22Rv1 (cell line): ENCODE measurements around the gene ERFE.

Experiments
- H3K27ac ChIP-seq: fragments of 450-650 bp; 2 replicates; pipeline ENCODE4 v1.5.1; 2017
- ZFX ChIP-seq: fragments of 450-650 bp; IDR thresholded peaks from 2 replicates; pipeline ENCODE4 v1.6.1; 2017; ENCODE audit warnings: antibody characterized with exemption, borderline replicate concordance
- TF ChIP-seq, protein P1 (sequence below): fragments of 450-650 bp; IDR thresholded peaks from 2 replicates; pipeline ENCODE4 v1.5.1; 2017; ENCODE audit warnings: mild to moderate bottlenecking

ERFE gene

DNA sequence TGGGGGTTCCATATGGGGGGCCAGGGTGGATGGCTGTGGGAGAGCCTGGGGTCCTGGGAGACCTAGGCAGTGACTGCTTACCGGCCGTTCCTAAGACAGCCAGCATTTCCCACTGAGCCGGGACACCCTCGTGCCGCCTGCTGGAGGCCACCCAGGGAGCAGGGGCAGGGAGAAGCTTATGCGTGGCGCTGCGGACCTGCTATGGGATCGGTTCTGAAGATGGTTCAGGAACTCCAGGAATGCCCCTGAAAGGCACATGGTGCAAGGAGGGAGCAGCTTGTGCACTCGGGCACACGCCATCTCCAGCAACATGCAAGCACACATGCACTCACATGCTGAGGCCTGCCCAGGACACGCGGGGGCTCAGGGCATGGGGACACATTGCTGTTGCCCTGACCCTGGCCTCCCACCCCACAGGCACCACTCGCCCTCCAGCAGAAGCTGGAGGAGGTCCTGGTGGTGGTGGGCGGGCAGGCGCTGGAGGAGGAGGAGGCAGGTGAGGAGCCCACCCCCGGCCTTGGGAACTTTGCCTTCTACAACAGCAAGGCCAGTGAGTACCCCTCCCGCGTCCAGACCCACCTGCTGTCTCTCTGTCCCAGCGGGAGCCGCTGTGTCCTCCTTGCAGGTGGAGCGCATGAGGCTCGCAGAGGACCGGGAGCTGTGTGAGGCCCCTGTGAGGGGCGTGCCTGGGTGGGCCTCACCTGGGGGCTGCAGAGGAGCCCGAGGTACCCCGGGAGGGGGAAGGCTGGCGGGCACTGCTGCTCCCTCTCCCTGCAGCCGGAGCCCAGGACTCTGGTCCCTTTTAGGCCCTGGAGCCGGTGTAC is 16.2 kb upstream of the ERFE start:
- no peak overlapping the region for H3K27ac ChIP-seq
- TF ChIP-seq ZFX = no peak
- TF ChIP-seq, protein P1, sequence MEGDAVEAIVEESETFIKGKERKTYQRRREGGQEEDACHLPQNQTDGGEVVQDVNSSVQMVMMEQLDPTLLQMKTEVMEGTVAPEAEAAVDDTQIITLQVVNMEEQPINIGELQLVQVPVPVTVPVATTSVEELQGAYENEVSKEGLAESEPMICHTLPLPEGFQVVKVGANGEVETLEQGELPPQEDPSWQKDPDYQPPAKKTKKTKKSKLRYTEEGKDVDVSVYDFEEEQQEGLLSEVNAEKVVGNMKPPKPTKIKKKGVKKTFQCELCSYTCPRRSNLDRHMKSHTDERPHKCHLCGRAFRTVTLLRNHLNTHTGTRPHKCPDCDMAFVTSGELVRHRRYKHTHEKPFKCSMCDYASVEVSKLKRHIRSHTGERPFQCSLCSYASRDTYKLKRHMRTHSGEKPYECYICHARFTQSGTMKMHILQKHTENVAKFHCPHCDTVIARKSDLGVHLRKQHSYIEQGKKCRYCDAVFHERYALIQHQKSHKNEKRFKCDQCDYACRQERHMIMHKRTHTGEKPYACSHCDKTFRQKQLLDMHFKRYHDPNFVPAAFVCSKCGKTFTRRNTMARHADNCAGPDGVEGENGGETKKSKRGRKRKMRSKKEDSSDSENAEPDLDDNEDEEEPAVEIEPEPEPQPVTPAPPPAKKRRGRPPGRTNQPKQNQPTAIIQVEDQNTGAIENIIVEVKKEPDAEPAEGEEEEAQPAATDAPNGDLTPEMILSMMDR = no peak

DNA sequence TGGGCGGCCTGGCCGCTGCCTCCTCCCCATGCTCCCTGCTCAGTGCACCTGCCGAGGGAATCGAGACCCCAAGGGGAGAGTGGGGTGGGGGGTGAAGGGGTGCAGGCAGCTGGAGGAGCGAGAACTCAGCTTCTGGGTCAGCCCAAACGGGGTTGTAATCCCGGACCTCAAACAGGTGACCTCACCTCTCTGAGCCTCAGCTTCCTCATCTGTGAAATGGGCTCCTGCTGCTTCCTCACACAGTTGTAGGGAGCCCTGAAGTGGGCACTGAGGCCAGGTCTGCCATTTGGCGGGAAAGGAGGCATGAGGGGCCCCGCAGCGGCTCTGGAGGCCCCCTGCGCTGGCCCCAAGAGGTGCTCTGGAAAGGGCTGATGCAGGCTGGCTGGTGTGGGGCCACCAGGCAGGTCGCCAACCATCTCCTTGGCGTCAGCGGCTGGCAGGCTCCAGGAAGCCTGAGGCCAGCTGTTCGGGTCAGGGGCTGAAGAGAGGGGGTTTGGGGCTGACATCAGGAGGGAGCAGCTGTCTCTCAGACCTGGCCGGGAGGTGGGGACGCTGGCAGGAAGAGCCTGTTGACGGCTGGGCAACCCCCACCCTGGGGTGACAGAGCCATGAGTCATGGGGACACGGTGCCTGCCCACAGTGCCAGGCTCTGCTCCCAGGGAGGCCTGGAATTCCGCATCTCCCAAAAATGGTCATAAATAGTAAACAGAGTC is 15.4 kb upstream of the ERFE start:
- H3K27ac ChIP-seq = no peak overlapping the region
- no peak for TF ChIP-seq ZFX
- TF ChIP-seq, protein P1 = no peak

DNA sequence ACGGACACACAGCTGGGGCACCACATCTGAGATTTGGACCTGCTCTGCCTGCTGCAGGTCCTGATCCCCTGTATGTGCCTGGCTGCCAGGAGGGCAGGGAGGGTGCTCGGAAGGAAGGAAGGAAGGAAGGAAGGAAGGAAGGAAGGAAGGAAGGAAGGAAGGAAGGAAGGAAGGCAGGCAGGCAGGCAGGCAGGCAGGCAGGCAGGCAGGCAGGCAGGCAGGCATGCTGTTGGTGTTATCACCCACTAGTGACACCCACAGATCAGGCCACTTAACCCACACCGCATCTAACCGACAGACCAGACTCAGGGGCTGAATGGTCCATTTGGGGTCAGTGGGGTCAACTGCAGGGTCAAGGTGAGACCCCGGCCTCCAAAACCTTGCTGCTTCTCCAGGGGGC is 14.5 kb upstream of the ERFE start:
- no peak for TF ChIP-seq ZFX
- TF ChIP-seq, protein P1 = no peak
- no peak overlapping the region for H3K27ac ChIP-seq

DNA sequence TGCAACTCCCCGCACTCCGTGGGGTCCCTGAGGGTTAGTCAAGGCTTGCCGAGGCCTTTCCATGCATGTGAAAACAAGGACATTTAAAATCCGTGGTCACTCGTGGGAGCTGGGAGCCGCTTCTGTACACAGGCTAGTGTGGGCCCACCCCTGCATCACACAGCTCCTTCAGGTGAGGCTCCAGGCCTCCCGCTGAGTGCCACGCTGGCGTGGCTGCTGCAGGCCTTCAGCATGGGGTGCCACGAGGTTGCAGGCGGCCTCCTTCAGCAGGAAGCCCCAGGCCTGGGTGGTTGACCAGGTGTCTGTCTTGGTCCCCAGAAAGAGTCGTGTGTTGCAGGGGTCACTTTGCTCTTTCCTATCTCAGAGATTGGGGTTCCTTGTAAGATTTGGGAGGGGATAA is 13.7 kb upstream of the ERFE start:
- TF ChIP-seq, protein P1 = no peak
- TF ChIP-seq ZFX = no peak

DNA sequence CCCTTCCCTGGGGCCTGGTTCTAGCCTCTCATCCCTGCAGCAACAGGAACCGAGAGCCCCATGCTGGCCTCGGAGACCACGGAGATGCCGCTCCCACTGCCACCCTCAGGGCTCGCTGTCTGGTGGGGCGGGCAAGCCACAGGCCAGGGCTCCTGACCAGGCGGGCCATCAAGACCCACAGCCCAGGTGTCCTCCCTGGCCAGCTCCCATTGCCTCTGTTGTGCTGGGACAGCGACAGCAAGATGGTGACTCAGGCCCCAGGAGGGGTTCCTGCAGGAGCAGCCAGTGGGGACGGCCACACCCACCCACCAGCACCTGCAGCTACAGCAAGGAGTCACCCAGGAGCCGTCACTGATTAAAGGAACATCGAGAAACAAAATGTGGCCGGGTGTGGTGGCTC is 12.9 kb upstream of the ERFE start:
- H3K27ac ChIP-seq = no peak overlapping the region
- TF ChIP-seq, protein P1 = no peak
- TF ChIP-seq ZFX = no peak

More for the DNA sequence above, 13.7 kb upstream of the ERFE start:
- no peak overlapping the region for H3K27ac ChIP-seq

DNA sequence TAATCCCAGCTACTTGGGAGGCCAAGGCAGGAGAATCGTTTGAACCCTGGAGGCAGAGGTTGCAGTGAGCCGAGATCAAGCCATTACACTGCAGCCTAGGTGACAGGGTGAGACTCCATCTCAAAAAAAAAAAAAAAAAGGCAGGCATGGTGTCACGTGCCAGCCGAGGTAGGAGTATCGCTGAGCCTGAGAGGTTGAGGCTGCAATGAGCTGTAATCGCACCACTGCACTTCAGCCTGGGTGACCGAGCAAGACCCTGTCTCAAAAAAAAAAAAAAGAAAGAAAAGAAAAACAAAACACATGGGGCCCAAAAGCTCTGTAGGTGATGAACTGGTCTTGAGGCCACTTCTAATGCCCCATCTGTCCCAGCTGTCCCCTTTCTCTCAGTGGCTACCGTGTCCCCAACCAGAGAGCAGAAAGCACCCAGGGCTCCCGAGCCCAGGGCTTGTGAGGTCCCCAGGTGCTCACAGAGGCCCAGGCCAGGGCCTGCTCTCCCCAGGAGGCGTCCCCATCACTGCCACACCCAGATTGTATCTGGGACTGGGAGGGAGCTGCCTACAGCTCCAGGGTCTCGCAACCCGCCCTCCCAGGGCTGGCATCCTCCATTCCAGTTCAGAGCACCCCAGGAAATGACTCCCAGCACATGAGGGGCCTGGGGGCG is 11.8 kb upstream of the ERFE start:
- no peak overlapping the region for H3K27ac ChIP-seq
- TF ChIP-seq, protein P1 = no peak
- no peak for TF ChIP-seq ZFX
